GM19397 (cell line): Measurements from ENCODE around the gene NEGR1.

ENCODE experiments used
- ATAC-seq: cut with Tn5 transposase; IDR thresholded peaks from one replicate; pipeline ENCODE4 v1.9.1; 2021; ENCODE audit warnings: mild to moderate bottlenecking, moderate library complexity; ENCODE audit not compliant: unreplicated experiment

Gene NEGR1

DNA sequence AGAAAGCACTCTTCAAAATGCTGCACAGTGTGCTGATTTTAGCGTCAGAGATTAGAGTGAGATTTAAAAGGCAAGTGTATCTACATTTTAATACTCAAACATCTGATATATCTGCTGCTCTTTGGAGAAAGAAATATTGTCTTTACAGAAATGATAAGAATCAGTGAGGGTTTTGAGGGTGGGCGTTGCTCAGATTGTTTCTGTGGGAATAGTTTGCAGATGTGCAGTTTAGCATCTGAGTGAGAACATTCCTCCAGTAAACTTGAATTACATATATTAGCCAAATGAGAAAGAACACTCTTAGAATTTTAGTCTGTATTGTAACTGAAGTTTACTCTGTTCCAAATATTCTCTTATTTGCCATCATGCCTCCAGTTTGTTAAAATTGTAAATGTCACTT, 549.2 kb downstream of the NEGR1 start:
- no peak for ATAC-seq

GRCh38 chr1:71721532-71721931, 560.8 kb downstream of the NEGR1 start:
- no peak for ATAC-seq

DNA sequence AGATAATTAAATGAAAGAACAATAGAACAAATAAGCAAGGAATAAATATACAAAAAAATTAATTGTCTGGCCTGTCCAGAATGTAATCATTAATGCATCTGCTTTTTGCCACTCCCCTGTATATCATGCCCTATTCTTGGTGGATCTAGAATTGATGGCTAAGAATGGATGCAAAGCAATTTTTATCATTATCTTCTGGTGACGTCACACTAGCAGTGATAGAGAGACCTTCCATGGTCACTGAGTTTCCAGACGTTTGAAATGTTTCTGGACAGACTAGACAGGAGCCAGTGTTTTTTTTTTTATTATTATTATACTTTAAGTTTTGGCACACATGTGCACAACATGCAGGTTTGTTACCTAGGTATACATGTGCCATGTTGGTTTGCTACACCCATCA, 563.0 kb downstream of the NEGR1 start:
- no peak for ATAC-seq

DNA sequence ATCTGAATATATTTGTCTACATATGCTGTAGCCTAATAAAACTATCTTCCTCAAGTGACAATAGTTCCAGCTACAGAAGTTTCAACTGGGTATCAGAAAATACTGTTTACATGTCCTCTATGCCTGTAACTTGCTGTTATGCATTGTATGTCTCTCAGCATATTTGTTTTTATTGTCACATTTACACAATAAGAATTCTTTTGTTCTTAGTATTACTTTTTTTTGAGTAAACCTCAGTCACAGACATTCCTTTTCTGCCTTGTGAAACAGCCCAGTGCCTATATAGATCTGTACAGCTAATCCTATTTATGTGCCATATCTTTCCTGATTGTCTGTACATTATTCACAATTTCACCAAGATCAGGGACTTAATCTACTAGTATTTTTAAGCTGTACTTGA, 565.2 kb downstream of the NEGR1 start:
- ATAC-seq = no peak

DNA sequence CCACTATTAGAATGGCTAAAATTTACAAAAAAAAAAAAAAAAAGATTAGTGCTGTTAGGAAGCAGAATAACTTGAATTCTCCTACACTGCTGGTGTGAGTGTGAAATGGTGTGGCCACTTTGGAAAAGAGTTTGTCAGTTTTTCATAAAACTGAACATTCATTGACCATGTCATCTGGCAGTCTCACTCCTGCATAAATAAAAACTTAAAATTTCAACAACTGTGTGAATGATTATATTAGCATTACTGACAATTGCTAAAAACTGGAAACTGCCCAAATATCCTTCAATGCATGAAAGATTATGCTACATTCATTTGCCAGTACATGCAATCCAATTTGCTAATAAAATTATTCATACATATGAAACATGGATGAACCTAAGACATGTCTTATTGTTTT, 570.9 kb downstream of the NEGR1 start:
- ATAC-seq = no peak

DNA sequence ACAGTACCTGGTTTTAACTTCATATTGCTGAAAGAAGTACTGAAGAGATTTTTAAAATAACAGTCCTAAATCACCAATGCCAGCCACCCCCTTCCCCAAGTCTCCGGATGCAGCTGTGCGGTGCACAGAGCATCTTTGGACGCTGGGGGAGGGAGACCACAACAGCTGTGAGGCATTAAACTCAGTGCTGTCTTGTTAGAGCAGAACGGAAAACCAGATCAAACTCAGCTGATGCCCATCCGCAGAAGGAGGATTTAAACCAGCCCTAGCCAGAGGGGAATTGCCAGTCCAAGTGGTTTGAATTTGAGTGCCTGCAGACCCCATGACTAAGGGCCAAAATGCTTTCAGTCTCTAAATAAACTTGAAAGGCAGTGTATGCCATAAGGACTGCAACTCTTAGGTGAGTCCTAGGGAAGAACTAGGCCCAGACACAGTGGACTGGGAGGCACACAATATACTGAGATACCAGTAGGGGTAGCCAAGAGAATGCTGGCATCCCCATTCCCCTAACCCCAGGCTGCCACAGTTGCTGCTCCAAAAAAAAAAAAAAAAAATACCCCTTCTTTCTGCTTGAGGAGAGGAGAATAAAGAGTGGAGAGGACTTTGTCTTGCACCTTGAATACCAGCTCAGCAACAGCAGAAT, 576.2 kb downstream of the NEGR1 start:
- ATAC-seq = peak; percentile 65

DNA sequence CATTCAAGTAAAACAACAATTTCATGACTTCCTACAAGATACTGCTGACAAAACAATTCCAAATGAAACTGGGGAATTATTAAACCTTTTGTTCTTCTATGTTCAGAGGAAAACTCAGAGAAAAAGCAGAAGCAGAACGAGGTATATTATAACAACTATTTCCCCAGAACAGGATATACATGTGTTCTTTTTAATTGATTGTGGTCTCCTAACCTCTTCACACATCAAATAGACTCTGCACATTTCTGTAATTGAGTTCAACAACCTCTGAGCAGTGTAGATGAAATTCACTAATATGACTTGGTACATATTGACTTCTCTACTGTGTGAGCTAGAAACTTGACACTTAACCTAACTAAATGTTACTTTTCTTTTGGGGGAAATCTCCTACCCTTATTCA, 584.2 kb downstream of the NEGR1 start:
- ATAC-seq = no peak

DNA sequence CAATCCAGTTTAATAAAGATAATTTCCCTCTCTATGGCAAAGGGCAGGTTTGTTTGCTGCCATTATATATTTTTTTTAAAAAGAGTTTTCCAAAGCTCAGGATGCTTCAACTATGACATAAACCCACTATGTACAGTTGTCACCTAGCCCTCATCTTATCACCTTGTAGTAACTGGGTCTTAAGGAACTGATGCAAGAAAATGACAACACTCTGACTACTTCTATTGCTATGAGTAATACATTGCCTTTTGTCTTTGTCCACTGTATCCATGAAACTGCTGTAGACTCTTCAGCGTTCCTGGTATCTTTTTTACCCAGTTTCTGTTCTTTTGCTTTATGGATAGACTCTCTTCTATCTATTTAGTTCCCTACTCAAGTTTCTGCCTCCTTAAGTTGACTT, 586.5 kb downstream of the NEGR1 start:
- no peak for ATAC-seq

DNA sequence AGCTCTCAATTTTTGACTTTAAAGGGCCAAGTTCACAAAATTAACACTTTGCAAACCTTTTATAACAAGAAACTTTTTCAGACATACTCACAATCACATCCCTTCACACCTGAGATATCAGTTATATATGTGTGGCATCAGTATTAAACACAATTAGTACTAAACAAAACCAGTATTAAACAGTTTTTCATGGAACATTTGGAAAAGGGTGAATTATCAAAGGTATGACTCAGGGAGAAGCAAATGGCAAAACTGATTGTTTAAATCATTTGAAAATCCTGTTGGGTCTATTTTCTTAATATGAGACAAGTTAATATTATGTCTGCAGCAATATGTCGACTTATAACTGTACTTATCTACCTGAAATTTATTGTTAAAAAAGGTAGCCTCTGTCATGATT, 587.3 kb downstream of the NEGR1 start:
- ATAC-seq = no peak

GRCh38 chr1:71693581-71693980, 588.8 kb downstream of the NEGR1 start:
- ATAC-seq = no peak

DNA sequence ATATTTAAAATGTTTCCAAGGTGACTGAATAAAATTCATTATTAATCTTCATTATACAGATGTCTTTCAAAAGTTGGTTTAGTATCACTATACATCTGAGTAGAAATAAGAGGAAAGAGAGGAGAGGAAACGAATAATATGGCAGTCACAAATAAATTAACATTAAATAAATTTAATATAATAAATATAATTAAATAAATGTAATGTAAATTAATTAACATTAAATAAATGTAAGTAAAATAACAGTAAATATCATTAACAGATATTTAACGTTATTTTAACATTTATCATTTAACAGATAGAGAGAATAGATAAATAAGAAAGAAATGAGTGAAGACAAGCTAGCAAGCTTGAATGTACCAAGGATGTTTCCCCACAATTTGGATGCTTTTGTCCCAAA, 592.7 kb downstream of the NEGR1 start:
- no peak for ATAC-seq

DNA sequence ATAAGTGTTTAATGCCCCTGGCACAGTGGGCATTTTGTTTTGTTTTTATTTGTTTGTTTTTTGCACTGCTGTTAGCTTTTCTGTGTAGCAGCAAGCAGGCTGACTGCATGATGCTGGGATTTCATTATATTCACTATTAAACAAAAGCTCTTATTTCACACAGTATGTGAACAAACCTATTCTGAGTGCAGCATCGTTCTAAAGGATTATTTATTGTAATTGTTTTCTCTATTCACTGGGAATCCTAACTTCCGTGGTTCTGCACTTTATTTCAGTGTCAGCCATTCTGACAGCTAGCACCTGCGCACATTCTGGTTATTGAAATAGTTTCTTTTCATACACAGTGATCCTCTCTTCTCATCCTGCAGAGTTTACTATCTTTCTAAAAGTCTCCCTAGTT, 595.0 kb downstream of the NEGR1 start:
- no peak for ATAC-seq

GRCh38 chr1:71676979-71677925, 605.1 kb downstream of the NEGR1 start:
- no peak for ATAC-seq

- ATAC-seq = no peak
Observed at GRCh38 chr1:71668065-71668464, 614.3 kb downstream of the NEGR1 start.

DNA sequence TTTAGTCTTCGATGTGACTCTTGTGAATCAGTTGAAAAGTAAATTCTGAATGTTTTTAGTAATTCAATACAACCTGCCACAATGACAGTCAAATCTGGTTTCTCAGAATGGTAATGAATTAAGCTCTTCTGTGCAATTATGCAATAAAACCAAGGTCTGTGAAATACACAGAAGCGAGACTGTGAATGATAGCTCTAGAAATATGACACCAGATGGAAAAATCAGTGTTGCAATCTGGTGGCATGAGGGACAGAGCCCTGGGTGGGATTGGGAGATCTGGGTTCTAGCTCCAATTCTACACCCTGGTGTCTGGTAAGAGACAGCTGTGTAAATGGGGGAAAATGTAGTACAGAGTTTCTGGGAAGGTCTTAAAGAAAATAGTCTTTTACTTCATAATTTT, 615.1 kb downstream of the NEGR1 start:
- no peak for ATAC-seq

DNA sequence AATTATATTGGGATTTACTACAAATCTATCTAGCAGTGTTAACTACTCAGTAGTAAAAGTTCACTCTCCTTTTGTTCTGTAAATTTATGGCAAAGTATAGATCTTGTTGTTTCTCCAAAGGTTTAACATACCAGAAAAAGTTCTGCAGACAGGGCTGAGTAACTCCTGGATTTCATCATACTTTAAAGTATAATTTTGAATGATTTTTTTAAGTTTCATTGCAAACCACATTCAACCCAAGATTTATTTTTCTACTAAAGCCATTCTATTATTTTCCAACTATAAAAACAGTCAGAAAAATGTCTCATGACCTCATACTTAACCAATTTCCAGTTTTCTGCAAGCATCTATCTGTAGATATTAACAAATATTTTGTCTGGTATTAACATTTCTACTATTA, 615.7 kb downstream of the NEGR1 start:
- no peak for ATAC-seq

DNA sequence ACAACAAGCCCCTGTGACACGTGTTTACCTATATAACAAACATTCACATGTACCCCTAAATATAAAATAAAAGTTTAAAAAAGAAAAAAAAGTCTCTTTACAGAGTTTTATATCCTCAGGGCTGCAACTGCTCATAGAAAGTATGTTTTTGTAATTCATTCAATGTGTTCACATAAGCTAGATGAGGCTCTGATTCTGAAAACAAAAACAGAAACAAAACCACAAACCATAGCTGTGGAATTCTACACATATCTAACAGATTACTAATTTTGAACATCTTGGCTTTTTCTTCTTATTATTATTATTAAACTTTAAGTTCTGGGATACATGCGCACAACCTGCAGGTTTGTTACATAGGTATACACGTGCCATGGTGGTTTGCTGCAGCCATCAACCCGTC, 621.9 kb downstream of the NEGR1 start:
- no peak for ATAC-seq

GRCh38 chr1:71657891-71658679, 624.3 kb downstream of the NEGR1 start:
- no peak for ATAC-seq

DNA sequence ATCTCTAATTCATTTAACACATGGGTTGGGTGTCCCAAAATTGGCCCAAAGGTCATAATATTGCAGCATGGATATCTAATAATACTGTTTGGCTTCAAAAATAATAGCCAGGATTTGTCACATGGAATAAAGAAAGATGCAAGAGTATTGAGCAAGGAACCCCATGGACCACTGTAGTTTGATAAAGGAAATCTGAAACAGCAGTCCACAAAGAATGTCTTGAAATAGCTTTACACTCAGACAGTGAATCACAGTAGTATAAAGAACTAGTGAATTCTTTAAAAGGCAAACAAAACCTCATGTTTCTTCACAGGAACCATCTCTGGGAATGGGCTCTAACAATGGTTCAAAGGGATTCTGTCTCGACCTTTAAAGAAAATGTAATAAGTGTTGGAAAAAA, 625.4 kb downstream of the NEGR1 start:
- ATAC-seq = no peak

GRCh38 chr1:71655604-71656003, 626.7 kb downstream of the NEGR1 start:
- no peak for ATAC-seq

DNA sequence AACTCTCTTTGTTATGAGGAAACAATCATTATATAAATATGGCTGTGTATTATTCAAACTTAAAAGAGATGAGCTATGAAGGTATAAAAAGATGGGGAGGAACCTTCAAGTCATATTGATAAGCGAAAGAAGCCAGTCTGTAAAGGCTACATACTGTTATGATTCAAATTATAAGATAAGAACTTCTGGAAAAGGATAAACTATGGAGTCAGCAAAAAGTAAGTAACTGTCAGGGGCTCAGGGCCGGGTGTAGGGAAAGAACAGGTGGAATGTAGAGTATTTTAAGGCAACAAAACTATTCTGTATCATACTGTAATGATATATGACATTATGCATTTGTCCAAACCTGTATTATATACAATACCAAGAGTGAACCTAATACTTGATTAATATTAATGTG, 628.4 kb downstream of the NEGR1 start:
- ATAC-seq = no peak

DNA sequence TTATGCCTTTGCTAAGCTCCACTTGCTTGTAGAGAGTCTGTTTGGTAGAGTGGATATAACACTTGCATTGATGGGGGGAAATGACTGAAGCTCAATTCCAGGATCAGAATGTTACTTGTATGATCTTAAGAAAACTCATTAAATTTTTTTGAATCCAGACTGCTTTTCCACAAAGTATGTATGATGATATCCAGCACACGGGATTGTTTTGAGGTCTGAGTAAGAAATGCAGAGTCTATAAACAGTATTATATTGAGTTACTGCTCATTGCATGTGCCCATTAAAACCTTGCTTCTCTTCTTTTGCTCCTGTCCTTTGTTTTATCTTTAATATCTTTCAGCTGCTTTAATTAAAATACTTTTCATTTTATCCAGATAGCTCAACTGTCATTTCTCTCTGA, 631.1 kb downstream of the NEGR1 start:
- ATAC-seq = no peak
